HepG2 (cell line): ENCODE measurements around the gene SIKE1. TPM values are rescaled to one million over a fixed set of nuclear protein-coding genes. Genes with fewer than 3 reads are reported as not detected.

Source experiments
- ATAC-seq: fragments of 200-7000 bp; cut with Tn5 transposase; 3 replicates; pipeline ENCODE4 v1.9.1; 2020; ENCODE audit warnings: mild to moderate bottlenecking, moderate library complexity
- BruUV-seq: library from RNA; stranded (reverse); fragments of 400-500 nt; replicated peaks from 2 replicates; lab custom pipeline; 2021; lab: Mats Ljungman, UMichigan
- CTCF ChIA-PET: fragments of 300-600 bp; formaldehyde crosslinking; extraction: SDS; loops from one replicate; lab custom pipeline; 2021; ENCODE audit warnings: low total read pairs, inconsistent platforms, low intra/inter-chr PET ratio; lab: Yijun Ruan, JAX
- POLR2A ChIA-PET: fragments of 350-600 bp; sonication (Branson Sonifier 250); formaldehyde crosslinking; loops from one replicate; lab custom pipeline; 2020; ENCODE audit warnings: antibody characterized with exemption, inconsistent platforms; lab: Yijun Ruan, JAX
- DNase-seq: peaks from one replicate; pipeline ENCODE4 v3.0.0-alpha.2; 2015; ENCODE audit warnings: low spot score
- FAIRE-seq: peaks from 3 replicates; lab custom pipeline; 2011; peaks lifted over from hg19 to GRCh38; lab: Jason Lieb, UNC
- H2AFZ ChIP-seq: one replicate; pipeline ENCODE4 v1.6.1; 2011; ENCODE audit warnings: low read length, inconsistent platforms
- H3K27ac ChIP-seq: fragments of 300-600 bp; 3 replicates; pipeline ENCODE4 v1.8.0; 2011; ENCODE audit warnings: mixed run types, mild to moderate bottlenecking, mixed read lengths, low read length, inconsistent platforms; ENCODE audit not compliant: insufficient read depth; ENCODE audit errors: extremely low read length
- H3K27me3 ChIP-seq, 2 experiments: fragments of 200-600 bp in 1 of 2; 2 replicates in 1 of 2; 3 replicates in 1 of 2; pipeline versions ENCODE4 v1.6.0 to v1.8.0; 2011; ENCODE audit warnings: low read length in 2 of 2, mild to moderate bottlenecking in 2 of 2, moderate library complexity in 2 of 2, inconsistent platforms in 1 of 2; ENCODE audit not compliant: insufficient read depth in 2 of 2, control insufficient read depth in 1 of 2
- H3K36me3 ChIP-seq, 2 experiments: fragments of 200-600 bp in 1 of 2; replicated peaks in 1 of 2; 2 replicates in 1 of 2; 3 replicates in 1 of 2; pipeline versions ENCODE4 v1.5.1 to v1.8.0; 2011; ENCODE audit warnings: low read length in 2 of 2, inconsistent platforms in 1 of 2; ENCODE audit not compliant: insufficient read depth in 2 of 2, control insufficient read depth in 1 of 2
- H3K4me1 ChIP-seq: 2 replicates; pipeline ENCODE4 v1.5.1; 2012; ENCODE audit warnings: low read length, inconsistent platforms; ENCODE audit not compliant: insufficient read depth
- H3K4me2 ChIP-seq: 2 replicates; pipeline ENCODE4 v1.6.0; 2011; ENCODE audit warnings: low read depth, low read length, inconsistent platforms
- H3K4me3 ChIP-seq, 3 experiments: fragments of 200-600 bp in 1 of 3; sonication (generic), shearing (Covaris generic) in 1 of 3; replicated peaks in 1 of 3; 2 replicates each; pipeline ENCODE4 v1.5.1; 2011 to 2016; ENCODE audit warnings: low read length in 3 of 3, inconsistent platforms in 2 of 3, low read depth in 2 of 3, mild to moderate bottlenecking in 2 of 3, control low read depth in 1 of 3, mixed read lengths in 1 of 3; ENCODE audit not compliant: insufficient read depth in 1 of 3
- H3K79me2 ChIP-seq: one replicate; pipeline ENCODE4 v1.6.1; 2011; ENCODE audit warnings: low read length, inconsistent platforms; ENCODE audit not compliant: insufficient read depth
- H3K9ac ChIP-seq: 2 replicates; pipeline ENCODE4 v1.6.0; 2011; ENCODE audit warnings: mild to moderate bottlenecking, low read depth, low read length, inconsistent platforms; ENCODE audit not compliant: insufficient read depth
- H3K9me3 ChIP-seq: 2 replicates; pipeline ENCODE4 v1.5.1; 2012; ENCODE audit warnings: mild to moderate bottlenecking, low read length
- H4K20me1 ChIP-seq: 2 replicates; pipeline ENCODE4 v1.6.0; 2011; ENCODE audit warnings: inconsistent platforms, mild to moderate bottlenecking, low read length, moderate library complexity; ENCODE audit not compliant: insufficient read depth
- ARNT2 ChIP-seq: sonication (generic); formaldehyde crosslinking; IDR thresholded peaks from 2 replicates; pipeline ENCODE4 v1.8.0; 2022; ENCODE audit warnings: mild to moderate bottlenecking, low read depth, missing genetic modification reagents, moderate library complexity
- CREM ChIP-seq, 2 experiments: sonication (generic) in 1 of 2; formaldehyde crosslinking in 1 of 2; IDR thresholded peaks; 2 replicates each; pipeline versions ENCODE4 v1.4.0 to v1.6.1; 2016 to 2020; ENCODE audit warnings: antibody characterized with exemption in 1 of 2, mild to moderate bottlenecking in 1 of 2, missing genetic modification reagents in 1 of 2
- MXI1 ChIP-seq: IDR thresholded peaks from 3 replicates; pipeline ENCODE4 v1.6.1; 2012; ENCODE audit warnings: low read depth, low read length, inconsistent platforms, borderline replicate concordance
- PITX1 ChIP-seq: sonication (generic); formaldehyde crosslinking; IDR thresholded peaks from 2 replicates; pipeline ENCODE4 v1.5.1; 2020; ENCODE audit warnings: mild to moderate bottlenecking, missing genetic modification reagents
- RFXAP ChIP-seq: sonication (generic); formaldehyde crosslinking; IDR thresholded peaks from 2 replicates; pipeline ENCODE4 v1.4.0; 2020; ENCODE audit warnings: missing genetic modification reagents, borderline replicate concordance
- ZNF20 ChIP-seq: sonication (generic); formaldehyde crosslinking; IDR thresholded peaks from 2 replicates; pipeline ENCODE4 v1.4.0; 2020; ENCODE audit warnings: mild to moderate bottlenecking, moderate library complexity, missing genetic modification reagents
- ZNF225 ChIP-seq: sonication (generic); formaldehyde crosslinking; IDR thresholded peaks from 2 replicates; pipeline ENCODE4 v1.4.0; 2020; ENCODE audit warnings: mild to moderate bottlenecking, missing genetic modification reagents
- ZNF335 ChIP-seq: sonication (generic); formaldehyde crosslinking; IDR thresholded peaks from 2 replicates; pipeline ENCODE4 v1.4.0; 2020; ENCODE audit warnings: missing genetic modification reagents
- ZNF563 ChIP-seq: sonication (generic); formaldehyde crosslinking; IDR thresholded peaks from 2 replicates; pipeline ENCODE4 v1.8.0; 2022; ENCODE audit warnings: mild to moderate bottlenecking, moderate library complexity, missing genetic modification reagents
- ZNF75D ChIP-seq: sonication (generic); formaldehyde crosslinking; IDR thresholded peaks from 2 replicates; pipeline ENCODE4 v1.8.1; 2023; ENCODE audit warnings: missing genetic modification reagents, mild to moderate bottlenecking, borderline replicate concordance
- WGBS: methylation state at CpG from one replicate; pipeline ENCODE4 v1.1.6; 2017; ENCODE audit warnings: low lambda C conversion rate; 5-methylcytosine and 5-hydroxymethylcytosine counted together
- in situ Hi-C: cut with HindIII; loops from 2 replicates; pipeline ENCODE4 v1.10.0; 2017; ENCODE audit warnings: low pct_unique_long_range_greater_than_20kb; ENCODE audit not compliant: extremely low pct_ligation_motif_present
- intact Hi-C: fragments of 100-400 bp; cut with micrococcal nuclease; formaldehyde crosslinking; loops from one replicate; pipeline ENCODE4 v1.10.0; 2022; ENCODE audit not compliant: unreplicated experiment
- polyA plus RNA-seq, 8 experiments: library from polyadenylated mRNA; depleted of rRNA in 3 of 8; stranded (reverse) in 7 of 8; unstranded in 1 of 8; fragments of >200 nt; fragmentation: Illumina TruSeq in 4 of 8; extraction: Trizol in 4 of 8; gene quantifications; 2 replicates each; pipeline versions ENCODE4 v1.2.1 to v1.2.3, GENCODE V29; 2011 to 2016; ENCODE audit warnings: low read depth in 4 of 8, missing spikeins in 1 of 8, mixed read lengths in 1 of 8; ENCODE audit not compliant: insufficient read depth in 1 of 8
- total RNA-seq, 5 experiments: library from RNA; depleted of rRNA; stranded (reverse); fragments of >200 nt; fragmentation: Illumina TruSeq; extraction: Trizol; gene quantifications; 2 replicates each; pipeline ENCODE4 v1.2.3, GENCODE V29; 2016; ENCODE audit warnings: low read depth in 1 of 5
- TF ChIP-seq, protein P1 (sequence below), 2 experiments: fragments of 450-650 bp in 1 of 2; sonication (generic) in 1 of 2; formaldehyde crosslinking in 1 of 2; IDR thresholded peaks; 2 replicates each; pipeline versions ENCODE4 v1.6.1 to v1.8.0; 2016 to 2022; ENCODE audit warnings: antibody characterized with exemption in 1 of 2, mild to moderate bottlenecking in 1 of 2, missing genetic modification reagents in 1 of 2
- TF ChIP-seq, protein P2 (sequence below): sonication (generic); formaldehyde crosslinking; IDR thresholded peaks from 2 replicates; pipeline ENCODE4 v1.8.1; 2023; ENCODE audit warnings: missing genetic modification reagents, inconsistent platforms, borderline replicate concordance
- TF ChIP-seq, protein P3 (sequence below): sonication (generic); formaldehyde crosslinking; IDR thresholded peaks from 2 replicates; pipeline ENCODE4 v1.5.0; 2020; ENCODE audit warnings: missing genetic modification reagents, mild to moderate bottlenecking, borderline replicate concordance

The SIKE1 gene
- total and polyA plus RNA-seq, 2 of the 13 experiments (the other 11 are each of a cell fraction or from before 2014, with no cell fraction given), result 36.5 to 58.4 TPM

DNA sequence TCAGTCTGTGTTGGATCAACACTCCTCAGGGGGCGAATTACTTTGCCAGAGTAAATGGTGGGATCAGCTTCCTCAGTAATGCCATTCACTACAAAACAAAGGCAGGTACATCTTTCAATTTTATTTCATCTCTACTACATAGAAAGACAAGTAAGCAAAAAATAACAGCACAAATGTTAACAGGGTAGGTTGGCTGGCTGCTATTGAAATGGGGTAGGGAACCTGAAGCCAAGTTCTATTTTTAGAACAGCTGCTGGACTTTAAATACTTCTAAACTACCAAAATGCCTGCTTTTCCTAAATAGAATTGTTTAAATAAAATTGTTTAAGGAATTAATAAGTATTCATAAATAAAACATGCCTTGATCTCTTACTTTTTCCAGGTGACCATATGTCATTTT, 56.6 kb downstream of the SIKE1 start:
- Histone ChIP-seq H3K36me3 (peaks cover 20 to 91% of the 10 kb centered on the region in 2 experiments), H3K27ac (no peak overlapping the region), H3K4me1 (peaks cover 22% of the 10 kb centered on the region), H3K79me2 (no peaks in the 10 kb centered on the region), H3K9me3 (no peaks in the 10 kb centered on the region), H3K9ac (no peak overlapping the region), H3K4me2 (no peak overlapping the region), H4K20me1 (no peaks in the 10 kb centered on the region; the same call in 1 of the 2 replicates), H3K27me3 (no peaks in the 10 kb centered on the region), H2AFZ (no peak overlapping the region), H3K4me3 (no peak overlapping the region)
- no TSS peak for BruUV-seq
- ChIA-PET POLR2A (no interaction called here), CTCF (no interaction called here)
- 100% methylated on average over 1 of the region's 1 CpG for WGBS
- FAIRE-seq, result no peak
- TF ChIP-seq ZNF335 (CRISPR knock-in tag), result no peak
- TF ChIP-seq, protein P1, sequence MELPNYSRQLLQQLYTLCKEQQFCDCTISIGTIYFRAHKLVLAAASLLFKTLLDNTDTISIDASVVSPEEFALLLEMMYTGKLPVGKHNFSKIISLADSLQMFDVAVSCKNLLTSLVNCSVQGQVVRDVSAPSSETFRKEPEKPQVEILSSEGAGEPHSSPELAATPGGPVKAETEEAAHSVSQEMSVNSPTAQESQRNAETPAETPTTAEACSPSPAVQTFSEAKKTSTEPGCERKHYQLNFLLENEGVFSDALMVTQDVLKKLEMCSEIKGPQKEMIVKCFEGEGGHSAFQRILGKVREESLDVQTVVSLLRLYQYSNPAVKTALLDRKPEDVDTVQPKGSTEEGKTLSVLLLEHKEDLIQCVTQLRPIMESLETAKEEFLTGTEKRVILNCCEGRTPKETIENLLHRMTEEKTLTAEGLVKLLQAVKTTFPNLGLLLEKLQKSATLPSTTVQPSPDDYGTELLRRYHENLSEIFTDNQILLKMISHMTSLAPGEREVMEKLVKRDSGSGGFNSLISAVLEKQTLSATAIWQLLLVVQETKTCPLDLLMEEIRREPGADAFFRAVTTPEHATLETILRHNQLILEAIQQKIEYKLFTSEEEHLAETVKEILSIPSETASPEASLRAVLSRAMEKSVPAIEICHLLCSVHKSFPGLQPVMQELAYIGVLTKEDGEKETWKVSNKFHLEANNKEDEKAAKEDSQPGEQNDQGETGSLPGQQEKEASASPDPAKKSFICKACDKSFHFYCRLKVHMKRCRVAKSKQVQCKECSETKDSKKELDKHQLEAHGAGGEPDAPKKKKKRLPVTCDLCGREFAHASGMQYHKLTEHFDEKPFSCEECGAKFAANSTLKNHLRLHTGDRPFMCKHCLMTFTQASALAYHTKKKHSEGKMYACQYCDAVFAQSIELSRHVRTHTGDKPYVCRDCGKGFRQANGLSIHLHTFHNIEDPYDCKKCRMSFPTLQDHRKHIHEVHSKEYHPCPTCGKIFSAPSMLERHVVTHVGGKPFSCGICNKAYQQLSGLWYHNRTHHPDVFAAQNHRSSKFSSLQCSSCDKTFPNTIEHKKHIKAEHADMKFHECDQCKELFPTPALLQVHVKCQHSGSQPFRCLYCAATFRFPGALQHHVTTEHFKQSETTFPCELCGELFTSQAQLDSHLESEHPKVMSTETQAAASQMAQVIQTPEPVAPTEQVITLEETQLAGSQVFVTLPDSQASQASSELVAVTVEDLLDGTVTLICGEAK (IDR thresholded peaks at IDR 0.05), result no peak
- TF ChIP-seq, protein P1 (CRISPR knock-in tag; IDR thresholded peaks at IDR 0.05), result no peak
- TF ChIP-seq, protein P2, sequence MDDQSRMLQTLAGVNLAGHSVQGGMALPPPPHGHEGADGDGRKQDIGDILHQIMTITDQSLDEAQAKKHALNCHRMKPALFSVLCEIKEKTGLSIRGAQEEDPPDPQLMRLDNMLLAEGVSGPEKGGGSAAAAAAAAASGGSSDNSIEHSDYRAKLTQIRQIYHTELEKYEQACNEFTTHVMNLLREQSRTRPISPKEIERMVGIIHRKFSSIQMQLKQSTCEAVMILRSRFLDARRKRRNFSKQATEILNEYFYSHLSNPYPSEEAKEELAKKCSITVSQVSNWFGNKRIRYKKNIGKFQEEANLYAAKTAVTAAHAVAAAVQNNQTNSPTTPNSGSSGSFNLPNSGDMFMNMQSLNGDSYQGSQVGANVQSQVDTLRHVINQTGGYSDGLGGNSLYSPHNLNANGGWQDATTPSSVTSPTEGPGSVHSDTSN (CRISPR knock-in tag), result no peak
- no peak for TF ChIP-seq ARNT2 (CRISPR knock-in tag)
- TF ChIP-seq, protein P3, sequence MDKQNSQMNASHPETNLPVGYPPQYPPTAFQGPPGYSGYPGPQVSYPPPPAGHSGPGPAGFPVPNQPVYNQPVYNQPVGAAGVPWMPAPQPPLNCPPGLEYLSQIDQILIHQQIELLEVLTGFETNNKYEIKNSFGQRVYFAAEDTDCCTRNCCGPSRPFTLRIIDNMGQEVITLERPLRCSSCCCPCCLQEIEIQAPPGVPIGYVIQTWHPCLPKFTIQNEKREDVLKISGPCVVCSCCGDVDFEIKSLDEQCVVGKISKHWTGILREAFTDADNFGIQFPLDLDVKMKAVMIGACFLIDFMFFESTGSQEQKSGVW (CRISPR knock-in tag), result no peak
- TF ChIP-seq ZNF75D (CRISPR knock-in tag), result no peak
- no peak for TF ChIP-seq MXI1
- no peak for TF ChIP-seq RFXAP (CRISPR knock-in tag)
- TF ChIP-seq CREM (IDR thresholded peaks at IDR 0.05), result no peak
- no peak for TF ChIP-seq CREM (CRISPR knock-in tag; IDR thresholded peaks at IDR 0.05)
- TF ChIP-seq PITX1 (CRISPR knock-in tag), result no peak
- TF ChIP-seq ZNF20 (CRISPR knock-in tag), result no peak
- TF ChIP-seq ZNF225, result no peak
- TF ChIP-seq ZNF563 (CRISPR knock-in tag), result no peak
- DNase-seq, result no peak
- intact Hi-C loops (loop anchor here (5.0 kb wide), 1 partner anchor 272 kb away; no protein-coding TSS in a partner anchor), in situ Hi-C loops (no loop called here)
- ATAC-seq, result no peak
